NOMO-1 treated with DMSO at 0.1 percent for 48 hours (cell line): Measurements from ENCODE around the gene PGLYRP4.
A peak's percentile ranks its signal among the peaks of the same experiment; 100 is the strongest.

Experiments used
- DNase-seq: peaks from one replicate; lab custom pipeline; 2025; ENCODE audit not compliant: unreplicated experiment; lab: John Stamatoyannopoulos, UW

The PGLYRP4 gene

DNA sequence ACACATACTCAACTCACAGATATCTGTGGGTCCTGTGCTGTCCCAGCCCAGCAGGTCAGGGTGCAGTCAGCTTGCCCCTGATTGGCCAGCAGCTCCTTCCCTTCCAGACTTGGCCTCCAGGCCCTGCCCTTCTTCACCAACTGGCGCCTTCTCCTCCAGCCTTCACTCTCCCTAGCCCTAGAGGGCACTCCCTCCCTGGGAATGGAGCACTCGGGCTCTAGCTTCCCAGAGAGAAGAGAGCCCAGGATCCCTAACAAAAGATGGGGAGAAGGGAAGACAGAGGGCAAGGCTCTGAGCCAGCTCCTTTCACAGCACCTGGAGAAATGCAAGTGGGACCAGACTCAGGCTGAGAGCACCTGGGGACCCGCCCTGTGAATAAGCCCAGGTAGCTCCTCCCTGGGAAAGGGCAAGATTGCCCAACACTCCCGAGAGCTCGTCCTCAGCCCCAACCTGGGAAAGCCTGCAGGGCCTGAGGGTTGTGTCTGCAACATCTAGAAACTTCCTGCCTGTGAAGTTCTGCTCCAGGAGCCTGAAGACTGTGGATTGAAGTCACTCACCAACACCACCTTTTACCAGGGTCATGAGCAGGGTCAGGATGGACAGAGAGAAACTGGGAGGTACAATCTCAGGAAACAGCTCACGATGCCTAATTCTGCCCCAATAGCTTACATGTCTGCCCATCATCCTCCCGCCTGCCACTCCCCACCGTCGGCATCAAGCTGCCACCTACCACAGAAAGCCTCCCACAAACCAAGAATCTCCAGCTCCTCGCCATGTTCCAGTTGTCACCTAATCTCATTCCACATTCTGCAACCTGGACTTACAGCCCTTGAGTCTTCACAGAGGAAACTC is at the start of gene PGLYRP4:
TSS of gene PGLYRP4 (minus strand) at position 331 of the 852 bp plus-strand sequence. CDS start 909 bp downstream, outside the sequence.
- no peak for DNase-seq

- no peak for DNase-seq
These were observed 49.4 kb upstream of the PGLYRP4 start for GRCh38 chr1:153397924-153398651.

GRCh38 chr1:153397051-153397923 is 48.6 kb upstream of the PGLYRP4 start:
- no peak for DNase-seq

DNA sequence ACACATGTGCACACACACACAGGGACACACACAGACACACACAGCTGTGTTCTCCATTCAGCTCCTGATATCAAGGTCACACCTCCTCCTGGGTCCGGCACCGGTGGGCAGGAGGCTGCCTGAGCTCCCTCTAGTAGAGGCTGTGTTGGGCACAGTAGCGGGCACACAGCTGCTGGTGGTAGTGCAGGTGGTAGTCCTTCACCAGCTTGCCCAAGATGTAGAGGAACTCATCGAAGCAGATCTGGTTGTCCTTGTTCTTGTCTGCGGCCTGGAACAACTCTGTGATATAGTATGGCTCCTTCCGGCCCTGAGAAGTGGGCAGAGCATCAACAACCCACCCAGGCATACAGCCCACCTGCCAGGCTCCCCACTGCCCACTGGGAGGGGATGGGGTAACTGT is 47.8 kb upstream of the PGLYRP4 start:
- DNase-seq, result no peak

DNA sequence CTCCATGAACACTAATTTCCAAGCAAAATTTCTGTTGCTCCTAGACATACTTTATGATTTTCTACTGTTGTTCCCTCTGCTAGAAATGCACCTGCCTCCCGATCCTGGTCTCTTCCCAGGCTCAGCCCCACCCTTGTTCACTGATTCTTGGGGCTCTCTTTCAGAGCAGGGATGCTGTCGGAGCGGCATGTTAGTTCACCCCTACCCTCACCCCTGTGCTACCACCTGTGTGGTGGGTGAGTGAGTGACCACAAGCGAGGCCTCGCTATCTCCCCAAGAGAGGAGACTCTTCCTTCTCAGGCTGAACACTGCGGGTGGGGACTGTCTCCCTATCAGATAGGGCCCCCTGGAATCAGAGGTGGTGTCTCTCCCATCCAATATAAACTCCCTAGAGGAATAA is 47.1 kb upstream of the PGLYRP4 start:
- DNase-seq, result no peak

DNA sequence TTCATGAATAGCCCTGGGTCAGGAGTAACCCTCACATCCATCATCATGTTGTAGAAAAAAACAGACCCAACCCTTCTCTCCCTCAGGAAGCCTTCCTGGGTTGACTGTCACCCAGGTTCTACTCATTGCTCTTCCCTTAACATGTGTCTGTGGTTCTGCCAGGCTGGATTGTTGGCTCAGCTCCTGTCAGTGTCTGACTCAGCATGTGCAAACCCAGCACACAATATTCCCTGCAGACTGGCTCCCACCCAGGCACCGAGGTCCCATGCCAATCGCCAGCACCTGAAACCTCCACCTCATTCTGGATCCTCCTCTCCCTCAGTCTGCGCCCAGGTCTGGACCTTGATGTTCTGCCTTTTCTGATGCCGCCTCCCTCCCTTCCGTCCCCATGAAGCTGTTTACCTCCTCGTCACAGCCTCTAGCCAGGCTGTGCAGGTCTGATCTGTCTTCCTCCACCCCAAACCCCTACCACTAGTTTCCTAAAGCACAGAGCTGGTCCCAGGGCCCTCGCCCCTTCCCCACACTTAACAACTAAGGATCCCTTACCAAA is 46.6 kb upstream of the PGLYRP4 start:
- DNase-seq, result no peak

DNA sequence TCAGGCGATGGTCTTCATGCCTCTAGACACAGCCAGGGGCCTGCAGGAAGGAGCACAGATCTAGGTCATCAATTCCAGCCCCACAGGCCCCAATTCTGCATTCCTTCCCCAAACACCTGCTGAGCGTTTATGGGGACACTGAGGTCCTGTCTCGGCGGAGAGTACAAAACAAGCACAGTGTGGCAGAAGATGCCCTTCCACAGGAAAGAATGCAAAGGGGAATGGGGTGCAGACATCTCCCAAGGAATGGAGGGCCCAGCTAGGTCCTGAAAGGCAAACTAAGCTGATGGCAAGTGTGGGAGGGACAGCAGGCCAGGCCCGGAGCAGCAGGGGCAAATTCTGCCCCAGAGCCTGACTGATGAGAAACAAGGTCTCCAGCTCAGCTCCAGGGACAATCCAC is 45.8 kb upstream of the PGLYRP4 start:
- no peak for DNase-seq

GRCh38 chr1:153393926-153394325 is 45.3 kb upstream of the PGLYRP4 start:
- no peak for DNase-seq

DNA sequence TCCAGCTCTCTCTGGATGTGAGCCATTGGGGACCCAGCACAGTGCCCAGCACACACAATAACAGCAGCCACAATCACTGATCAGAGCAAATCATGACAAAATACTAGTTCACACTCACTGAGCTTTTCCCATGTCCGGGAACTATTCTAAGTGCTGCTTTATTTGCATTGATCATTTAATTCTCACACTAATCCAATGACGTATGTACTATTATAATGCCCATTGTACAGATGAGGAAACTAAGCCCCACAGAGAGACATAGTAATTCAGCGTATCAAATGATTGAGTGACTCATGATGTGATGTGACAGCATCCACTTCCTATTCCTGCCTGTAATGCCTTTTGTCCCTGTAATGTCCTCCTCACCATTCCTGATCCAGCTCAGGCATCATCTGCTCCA is 44.2 kb upstream of the PGLYRP4 start:
- no peak for DNase-seq

- no peak for DNase-seq
These were observed 43.6 kb upstream of the PGLYRP4 start for GRCh38 chr1:153392258-153392657.

GRCh38 chr1:153390938-153391710 is 42.5 kb upstream of the PGLYRP4 start, which contains the start of gene S100A8:
Gene S100A8, minus strand, starts transcription at chr1:153391073. Its CDS starts 538 bp downstream, at chr1:153390535.
- DNase-seq, result peak; percentile 80

DNA sequence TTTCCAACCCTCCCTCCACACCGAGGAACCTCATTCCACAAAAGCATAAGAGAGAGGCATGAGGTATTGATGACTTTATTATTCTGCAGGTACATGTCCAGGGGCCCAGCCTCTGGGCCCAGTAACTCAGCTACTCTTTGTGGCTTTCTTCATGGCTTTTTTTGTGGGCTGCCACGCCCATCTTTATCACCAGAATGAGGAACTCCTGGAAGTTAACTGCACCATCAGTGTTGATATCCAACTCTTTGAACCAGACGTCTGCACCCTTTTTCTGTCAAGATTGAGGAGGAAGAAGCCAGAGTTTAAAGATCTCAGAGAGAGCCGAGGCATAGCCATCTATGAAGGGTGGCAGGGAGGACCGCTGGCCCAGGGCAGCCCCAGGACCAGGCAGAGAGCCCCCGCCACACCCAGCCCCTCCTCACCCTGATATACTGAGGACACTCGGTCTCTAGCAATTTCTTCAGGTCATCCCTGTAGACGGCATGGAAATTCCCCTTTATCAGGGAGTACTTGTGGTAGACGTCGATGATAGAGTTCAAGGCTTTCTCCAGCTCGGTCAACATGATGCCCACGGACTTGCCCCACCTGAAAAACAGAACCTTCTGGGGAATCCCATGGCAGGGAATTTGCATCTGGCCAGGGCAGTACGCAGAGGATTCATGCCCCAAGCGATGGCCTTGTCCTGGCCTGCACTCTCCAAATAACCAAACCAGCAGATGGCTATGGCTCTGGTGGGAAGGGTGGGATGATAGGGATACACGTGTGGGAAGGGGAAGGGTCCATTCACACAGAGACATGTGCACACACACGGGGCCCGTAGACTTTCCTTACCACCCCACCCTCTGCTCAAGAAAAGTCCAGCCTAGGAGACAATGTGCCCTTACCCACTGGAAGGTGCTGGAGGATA is 41.6 kb upstream of the PGLYRP4 start:
- peak; percentile 82 for DNase-seq

DNA sequence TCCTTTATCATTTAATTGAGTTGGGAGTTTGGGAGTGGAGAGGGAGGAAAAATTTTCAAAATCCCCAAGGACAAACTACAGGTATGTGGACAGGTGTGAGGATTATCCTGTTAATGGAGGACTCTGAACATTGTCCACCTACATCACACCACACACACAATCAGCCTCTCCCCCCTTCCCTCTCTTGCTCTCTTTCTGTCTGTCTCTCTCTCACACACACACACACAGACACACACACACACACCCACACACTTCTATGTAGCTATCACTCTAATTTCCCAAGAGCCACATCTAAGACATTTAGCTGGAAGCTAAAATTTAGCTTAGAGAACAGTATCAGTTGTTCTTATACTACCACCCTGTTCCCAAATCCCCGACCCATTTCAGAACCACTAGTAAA is 40.8 kb upstream of the PGLYRP4 start:
- DNase-seq, result no peak

DNA sequence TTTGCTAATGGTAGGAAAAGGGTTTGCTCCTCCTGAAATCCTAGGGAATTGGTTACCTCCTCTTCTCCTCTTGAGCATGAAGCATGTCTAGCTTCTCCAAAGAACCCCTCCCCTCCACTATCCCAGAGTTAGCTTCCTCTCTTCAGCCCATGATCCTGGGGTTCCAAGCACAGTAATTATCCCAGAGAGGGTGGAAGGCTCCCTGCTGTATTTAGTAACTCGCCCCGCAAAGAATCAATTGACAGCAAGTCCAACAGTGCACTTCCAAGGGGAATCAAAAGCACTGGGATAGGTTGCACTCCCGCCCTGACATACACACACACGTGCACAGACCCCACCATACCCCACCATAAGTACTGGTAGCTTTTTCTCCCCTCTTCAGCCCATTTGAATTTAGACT is 39.1 kb upstream of the PGLYRP4 start:
- DNase-seq, result no peak

DNA sequence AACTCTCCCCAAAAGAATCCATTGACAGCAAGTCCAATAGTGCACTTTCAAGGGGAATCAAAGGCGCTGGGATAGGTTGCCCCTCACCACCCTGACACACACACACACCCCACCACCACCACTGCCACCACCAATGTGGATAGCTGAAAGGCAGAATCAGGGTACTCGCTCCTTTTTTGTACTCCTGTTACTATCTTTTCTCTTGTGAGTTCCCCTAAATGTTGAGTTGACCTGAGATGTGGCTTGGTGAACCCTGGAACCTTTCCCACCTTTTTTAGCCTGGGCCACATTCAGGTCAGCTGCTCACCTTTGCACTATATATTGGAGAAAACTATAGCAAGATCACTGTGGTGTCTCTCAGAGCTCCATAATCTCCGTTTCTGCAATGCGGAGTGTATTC is 38.4 kb upstream of the PGLYRP4 start:
- DNase-seq, result no peak

DNA sequence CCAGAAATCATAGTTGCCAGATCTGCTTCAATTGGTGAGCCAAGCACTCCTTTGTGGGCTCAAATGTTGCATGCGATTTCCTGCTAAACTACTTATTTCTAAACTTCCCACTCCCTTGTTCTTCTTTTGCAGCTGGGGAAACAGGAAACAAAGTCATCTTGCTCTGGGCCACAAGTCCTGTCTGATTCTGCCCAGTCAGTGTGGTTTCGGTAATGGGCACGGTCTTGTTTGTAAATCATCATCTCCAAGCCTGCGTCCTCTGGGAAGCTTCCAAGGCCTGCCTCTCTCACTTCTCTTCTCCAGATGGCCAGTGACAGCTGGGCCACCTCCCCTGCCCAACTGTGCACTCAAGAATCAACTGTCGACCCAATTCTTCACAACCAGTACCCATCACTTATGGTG is 37.9 kb upstream of the PGLYRP4 start:
- DNase-seq, result peak; percentile 99

DNA sequence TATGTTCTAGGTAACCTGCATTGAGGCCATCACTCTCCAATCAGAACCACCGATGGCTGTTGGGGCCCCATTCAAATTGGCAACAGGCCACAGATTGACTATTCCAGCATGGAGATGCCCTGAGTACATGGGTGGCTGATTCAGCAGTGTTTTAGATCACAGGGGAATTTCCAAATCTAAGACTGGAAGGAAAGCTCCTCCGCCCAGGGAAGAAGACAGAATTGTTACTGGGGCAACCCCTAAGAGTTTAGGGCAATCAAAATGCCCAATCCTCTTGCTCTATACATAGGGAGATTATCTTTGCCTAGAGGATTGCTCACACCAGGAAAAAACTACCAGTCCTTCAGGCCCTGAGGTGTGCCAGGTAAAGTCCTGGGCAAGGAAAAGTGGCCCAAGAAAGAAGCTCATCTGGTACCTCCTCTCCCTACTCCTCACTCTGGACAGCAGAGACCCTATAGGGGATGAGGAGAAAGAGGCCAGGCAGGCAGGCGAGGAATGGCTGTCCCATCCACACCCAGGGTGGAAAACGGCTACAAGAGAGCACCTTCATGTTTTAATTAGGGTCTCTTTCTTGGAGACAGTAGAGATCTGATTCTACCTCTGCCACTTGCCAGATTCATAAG is 36.4 kb upstream of the PGLYRP4 start:
- DNase-seq, result no peak

- DNase-seq, result no peak
These were observed 32.1 kb upstream of the PGLYRP4 start for GRCh38 chr1:153380711-153381110.

DNA sequence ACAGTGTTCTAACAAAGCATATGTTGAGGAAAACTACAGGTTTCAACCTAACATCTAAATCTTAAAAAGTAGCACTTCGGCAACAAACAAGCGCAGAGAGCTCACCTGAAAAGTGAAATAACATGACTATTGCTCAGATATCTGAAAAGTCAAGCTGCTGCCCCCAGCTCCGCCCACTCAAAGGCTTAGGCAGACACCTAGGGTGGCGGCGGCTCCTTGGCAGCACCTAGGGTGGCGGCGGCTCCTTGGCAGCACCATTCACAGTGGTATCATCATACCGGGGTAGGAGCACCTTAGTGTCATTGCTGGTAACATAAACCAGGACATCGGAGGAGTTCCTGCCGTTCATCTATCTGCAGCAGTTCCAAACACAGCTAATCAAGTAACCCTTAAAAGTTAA is 30.9 kb upstream of the PGLYRP4 start:
- DNase-seq, result no peak
